Peyer's patch (tissue), 4 donors: ENCODE data around the gene FCRL5. TPM values are rescaled to one million over a fixed set of nuclear protein-coding genes. Genes with fewer than 3 reads are reported as not detected.
"Not testable (repeated sequence)": the region's sequence is repeated elsewhere in the genome, so short reads cannot be mapped to it uniquely, and the experiment has no call there.

Experiments
- DNase-seq, 3 donors: peaks; one replicate each; pipeline ENCODE4 v3.0.0-alpha.2; 2017 to 2019
- H3K27ac ChIP-seq, 4 donors: fragments of 200-600 bp; sonication (generic); one replicate each; pipeline ENCODE4 v1.5.1; 2016 to 2019
- H3K27me3 ChIP-seq, 2 donors: fragments of 200-600 bp; sonication (generic); one replicate each; pipeline ENCODE4 v1.5.1; 2019
- H3K36me3 ChIP-seq, 3 donors: fragments of 200-600 bp; sonication (generic); one replicate each; pipeline ENCODE4 v1.5.1; 2016 to 2019
- H3K4me1 ChIP-seq, 4 donors: fragments of 200-600 bp; sonication (generic); one replicate each; pipeline ENCODE4 v1.5.1; 2016 to 2019
- H3K4me3 ChIP-seq, 4 donors: fragments of 200-600 bp; sonication (generic); 1 replicate in 3 of 4; 2 replicates in 1 of 4; pipeline ENCODE4 v1.5.1; 2016 to 2019; ENCODE audit warnings: mild to moderate bottlenecking in 1 of 4
- H3K9me3 ChIP-seq, 4 donors: fragments of 200-600 bp; sonication (generic); one replicate each; pipeline ENCODE4 v1.5.1; 2016 to 2019; ENCODE audit warnings: mild to moderate bottlenecking in 1 of 4
- POLR2A ChIP-seq, 2 donors: fragments of 450-650 bp; IDR thresholded peaks; one replicate each; pipeline ENCODE4 v1.5.1; 2017; ENCODE audit warnings: antibody characterized with exemption in 2 of 2, mild to moderate bottlenecking in 2 of 2, moderate library complexity in 2 of 2
- total RNA-seq, 4 donors: library from RNA; depleted of rRNA; stranded (reverse); fragments of >200 nt; gene quantifications; one replicate each; pipeline ENCODE4 v1.1.0, GENCODE V29; 2016
- TF ChIP-seq, protein P1 (sequence below), 6 experiments: fragments of 450-650 bp in 4 of 6; fragments of 200-600 bp in 2 of 6; sonication (generic) in 1 of 6; IDR thresholded peaks; one replicate each; pipeline ENCODE4 v1.5.1; 2017 to 2019; ENCODE audit warnings: antibody characterized with exemption in 6 of 6, mild to moderate bottlenecking in 3 of 6, moderate library complexity in 1 of 6

The FCRL5 gene
- total RNA-seq, 4 donors from 2014 or later, result 0.53 to 19.0 (median 3.8) TPM

DNA sequence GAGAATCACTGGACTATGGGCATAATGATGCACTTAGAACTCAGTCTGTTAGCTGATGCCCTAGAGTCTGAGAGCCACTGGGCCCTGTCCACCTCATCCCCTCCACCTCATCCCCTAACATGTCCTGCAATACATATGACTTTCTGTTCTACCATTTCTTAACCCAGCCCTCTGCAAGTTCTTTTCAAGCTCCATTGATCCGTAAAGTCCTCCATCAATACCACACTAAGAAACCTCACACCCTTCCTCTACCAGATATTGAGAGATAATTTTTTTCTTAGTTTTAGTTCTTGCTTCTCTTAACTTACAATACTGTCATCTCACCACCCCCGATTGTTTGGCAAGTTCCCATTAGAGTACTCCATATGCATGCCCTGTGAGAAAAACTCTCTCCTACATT lies 23.4 kb upstream of the FCRL5 start:
- Histone ChIP-seq H3K27ac (no peak overlapping the region), H3K36me3 (no peaks in the 10 kb centered on the region), H3K27me3 (no peaks in the 10 kb centered on the region), H3K4me3 (no peak overlapping the region), H3K4me1 (peaks cover 0 to 5% (median 0%) of the 10 kb centered on the region in 4 donors), H3K9me3 (no peaks in the 10 kb centered on the region)
- TF ChIP-seq POLR2A (IDR thresholded peaks at IDR 0.05), result no peak
- TF ChIP-seq, protein P1, sequence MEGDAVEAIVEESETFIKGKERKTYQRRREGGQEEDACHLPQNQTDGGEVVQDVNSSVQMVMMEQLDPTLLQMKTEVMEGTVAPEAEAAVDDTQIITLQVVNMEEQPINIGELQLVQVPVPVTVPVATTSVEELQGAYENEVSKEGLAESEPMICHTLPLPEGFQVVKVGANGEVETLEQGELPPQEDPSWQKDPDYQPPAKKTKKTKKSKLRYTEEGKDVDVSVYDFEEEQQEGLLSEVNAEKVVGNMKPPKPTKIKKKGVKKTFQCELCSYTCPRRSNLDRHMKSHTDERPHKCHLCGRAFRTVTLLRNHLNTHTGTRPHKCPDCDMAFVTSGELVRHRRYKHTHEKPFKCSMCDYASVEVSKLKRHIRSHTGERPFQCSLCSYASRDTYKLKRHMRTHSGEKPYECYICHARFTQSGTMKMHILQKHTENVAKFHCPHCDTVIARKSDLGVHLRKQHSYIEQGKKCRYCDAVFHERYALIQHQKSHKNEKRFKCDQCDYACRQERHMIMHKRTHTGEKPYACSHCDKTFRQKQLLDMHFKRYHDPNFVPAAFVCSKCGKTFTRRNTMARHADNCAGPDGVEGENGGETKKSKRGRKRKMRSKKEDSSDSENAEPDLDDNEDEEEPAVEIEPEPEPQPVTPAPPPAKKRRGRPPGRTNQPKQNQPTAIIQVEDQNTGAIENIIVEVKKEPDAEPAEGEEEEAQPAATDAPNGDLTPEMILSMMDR (IDR thresholded peaks at IDR 0.05), result no peak
- no peak for DNase-seq

DNA sequence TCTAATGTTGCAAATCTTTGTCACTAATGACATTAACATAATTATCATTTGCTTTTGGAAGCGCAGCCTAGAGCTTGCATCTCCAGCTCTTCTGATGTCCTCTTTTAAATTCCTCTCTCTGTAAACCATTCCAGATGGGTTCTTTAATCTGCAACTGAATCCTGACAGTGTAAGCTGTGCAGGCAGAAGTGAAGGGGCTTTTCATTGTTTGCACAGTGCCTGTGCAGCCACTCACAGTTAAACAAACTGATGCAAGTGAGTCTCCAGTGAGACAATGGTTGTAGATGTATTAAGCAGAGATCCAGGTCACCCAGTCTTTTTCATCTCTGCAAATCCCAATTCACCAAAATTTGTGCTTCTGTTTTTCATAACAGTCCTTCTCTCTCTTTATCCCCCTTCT lies 22.5 kb upstream of the FCRL5 start:
- no peak for DNase-seq
- Histone ChIP-seq H3K4me3 (no peak overlapping the region), H3K9me3 (no peaks in the 10 kb centered on the region), H3K27ac (no peak overlapping the region), H3K36me3 (no peaks in the 10 kb centered on the region), H3K27me3 (no peaks in the 10 kb centered on the region), H3K4me1 (no peaks in the 10 kb centered on the region)
- TF ChIP-seq POLR2A (IDR thresholded peaks at IDR 0.05), result no peak

DNA sequence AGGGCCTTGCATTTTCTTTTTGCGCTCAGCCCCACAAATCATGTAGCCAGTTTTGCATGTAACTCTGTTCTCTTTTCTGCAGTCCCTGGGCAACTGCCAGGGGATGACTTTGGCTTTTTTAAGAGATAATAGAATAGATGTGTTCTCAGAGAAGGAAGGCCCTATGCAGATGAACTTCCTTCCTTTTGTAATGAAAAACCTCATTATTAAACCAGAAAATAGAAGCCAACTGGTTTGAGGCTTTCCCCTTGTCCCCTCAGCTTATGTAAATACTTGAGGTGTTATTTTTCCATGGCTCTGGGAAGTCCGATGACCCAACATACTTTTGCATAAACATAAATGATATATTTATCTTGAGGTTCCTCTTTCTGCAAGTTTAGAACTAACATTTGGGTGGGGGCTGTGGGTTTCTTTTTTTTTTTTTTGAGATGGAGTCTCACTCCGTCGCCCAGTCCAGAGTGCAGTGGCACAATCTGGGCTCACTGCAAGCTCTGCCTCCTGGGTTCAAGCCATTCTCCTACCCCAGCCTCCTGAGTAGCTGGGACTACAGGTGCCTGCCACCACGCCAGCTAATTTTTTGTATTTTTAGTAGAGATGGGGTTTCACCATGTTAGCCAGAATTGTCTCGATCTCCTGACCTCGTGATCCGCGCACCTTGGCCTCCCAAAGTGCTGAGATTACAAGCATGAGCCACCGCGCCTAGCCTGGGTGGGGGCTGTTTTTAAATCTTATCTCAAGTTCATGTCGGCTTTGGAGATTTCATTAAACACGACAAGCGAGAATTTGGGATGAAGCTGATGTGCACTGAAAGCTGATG lies 14.4 kb upstream of the FCRL5 start:
- Histone ChIP-seq H3K36me3 (no peaks in the 10 kb centered on the region), H3K9me3 (no peaks in the 10 kb centered on the region), H3K27me3 (no peaks in the 10 kb centered on the region), H3K4me1 (peaks cover 0 to 5% (median 0%) of the 10 kb centered on the region in 4 donors), H3K27ac (peak overlapping the region in 1 of 4 donors; percentile 60), H3K4me3 (no peak overlapping the region)
- TF ChIP-seq, protein P1 (IDR thresholded peaks at IDR 0.05), result no peak
- no peak for TF ChIP-seq POLR2A (IDR thresholded peaks at IDR 0.05)
- DNase-seq, result peak in 2 of 3 donors; percentile 41 to 61

DNA sequence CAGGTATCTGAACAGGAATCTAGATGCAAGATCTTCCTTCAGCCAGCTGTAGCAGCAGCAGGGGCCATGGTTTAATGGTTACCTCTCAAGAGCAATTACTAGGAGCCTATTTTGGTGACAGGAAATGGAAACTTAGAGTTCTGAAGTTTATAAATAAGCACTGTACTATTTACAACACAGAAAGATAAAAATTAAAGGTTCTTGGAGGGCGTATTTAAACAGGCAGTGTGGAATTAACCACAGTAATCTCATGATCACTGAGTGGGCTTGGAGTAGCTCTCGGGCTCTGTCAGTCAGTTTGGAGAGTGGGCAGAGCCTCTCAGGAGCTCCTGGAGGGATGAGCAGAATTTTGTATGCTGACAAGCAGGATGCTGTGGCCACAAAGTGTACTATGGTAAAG lies 10.2 kb upstream of the FCRL5 start:
- H3K27ac ChIP-seq, result peak overlapping the region in 1 of 4 donors; percentile 19
- TF ChIP-seq POLR2A (IDR thresholded peaks at IDR 0.05), result no peak
- TF ChIP-seq, protein P1 (IDR thresholded peaks at IDR 0.05), result no peak
- no peak for DNase-seq
- no peaks in the 10 kb centered on the region for H3K9me3 ChIP-seq
- H3K4me1 ChIP-seq, result peaks cover 0 to 5% (median 0%) of the 10 kb centered on the region in 4 donors
- no peaks in the 10 kb centered on the region for H3K27me3 ChIP-seq
- no peaks in the 10 kb centered on the region for H3K36me3 ChIP-seq
- no peak overlapping the region for H3K4me3 ChIP-seq

DNA sequence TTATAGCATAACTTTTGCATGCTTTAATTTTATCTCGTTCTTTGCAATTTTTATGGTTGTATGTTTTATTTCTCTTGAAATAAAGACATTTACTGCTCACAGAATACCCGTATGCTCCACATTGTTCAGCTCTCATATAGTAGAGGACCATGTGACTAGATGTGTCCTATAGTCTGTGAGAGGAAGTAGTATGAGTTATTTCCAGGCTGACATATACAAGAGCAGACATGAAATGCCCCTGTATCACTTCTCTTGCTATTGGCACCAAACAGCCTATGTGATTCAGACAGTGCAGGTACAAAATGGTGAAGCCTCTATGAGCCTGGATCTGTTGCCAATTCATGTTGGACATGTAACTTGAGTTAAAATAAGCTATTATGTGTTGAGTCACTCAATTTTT lies 5.8 kb upstream of the FCRL5 start:
- no peak for TF ChIP-seq POLR2A (IDR thresholded peaks at IDR 0.05)
- TF ChIP-seq, protein P1 (IDR thresholded peaks at IDR 0.05), result no peak
- H3K4me3 ChIP-seq, result no peak overlapping the region
- H3K36me3 ChIP-seq, result no peaks in the 10 kb centered on the region
- no peaks in the 10 kb centered on the region for H3K27me3 ChIP-seq
- no peak overlapping the region for H3K27ac ChIP-seq
- no peaks in the 10 kb centered on the region for H3K9me3 ChIP-seq
- no peak for DNase-seq
- H3K4me1 ChIP-seq, result peaks cover 0 to 5% (median 0%) of the 10 kb centered on the region in 4 donors

DNA sequence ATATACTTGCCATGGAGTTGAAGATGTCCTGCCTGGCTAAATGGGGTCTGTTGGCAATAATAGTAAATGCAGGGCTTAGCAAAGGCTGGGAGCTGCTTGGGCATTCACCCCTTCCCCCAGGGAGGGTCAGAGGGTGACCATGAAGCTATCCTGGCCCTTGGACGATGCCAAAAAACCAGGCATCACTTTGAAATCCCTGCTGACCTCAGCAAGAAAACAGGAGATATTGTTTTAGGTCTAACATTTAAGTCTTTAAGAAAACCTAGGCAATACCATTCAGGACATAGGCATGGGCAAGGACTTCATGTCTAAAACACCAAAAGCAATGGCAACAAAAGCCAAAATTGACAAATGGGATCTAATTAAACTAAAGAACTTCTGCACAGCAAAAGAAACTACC lies 4.2 kb downstream of the FCRL5 start:
- H3K9me3 ChIP-seq, DNase-seq, H3K27me3 ChIP-seq, H3K4me1 ChIP-seq, H3K4me3 ChIP-seq, H3K27ac ChIP-seq, H3K36me3 ChIP-seq: not testable (repeated sequence)
